CMK (cell line): ENCODE data around the gene SLC25A12.

Source experiments
- DNase-seq: peaks from one replicate; pipeline ENCODE4 v3.0.0-alpha.2; 2010; ENCODE audit warnings: low read depth

The SLC25A12 gene

GRCh38 chr2:171883275-171883893, 10.7 kb downstream of the SLC25A12 start:
- DNase-seq = no peak

GRCh38 chr2:171882089-171882769, 11.8 kb downstream of the SLC25A12 start:
- no peak for DNase-seq

- no peak for DNase-seq
These were observed 13.3 kb downstream of the SLC25A12 start for GRCh38 chr2:171880774-171881173.

DNA sequence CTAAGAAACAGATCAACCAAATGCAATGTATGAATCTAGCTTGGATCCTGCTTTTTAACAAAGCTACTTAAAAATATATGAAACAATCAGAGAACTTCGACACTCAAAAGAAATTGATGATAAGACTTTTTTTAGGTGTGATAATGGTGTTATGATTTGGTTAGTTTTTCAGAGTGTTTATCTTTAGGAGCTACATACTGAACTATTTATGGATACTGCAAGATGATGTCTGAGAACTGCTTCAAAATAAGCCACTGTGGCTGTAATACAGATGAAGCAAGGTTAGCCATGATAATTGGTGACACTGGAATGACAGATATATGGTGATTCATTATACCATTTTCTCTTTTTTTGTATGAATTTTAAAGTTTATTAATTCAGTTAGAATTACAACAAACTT, 14.2 kb downstream of the SLC25A12 start:
- DNase-seq = no peak

DNA sequence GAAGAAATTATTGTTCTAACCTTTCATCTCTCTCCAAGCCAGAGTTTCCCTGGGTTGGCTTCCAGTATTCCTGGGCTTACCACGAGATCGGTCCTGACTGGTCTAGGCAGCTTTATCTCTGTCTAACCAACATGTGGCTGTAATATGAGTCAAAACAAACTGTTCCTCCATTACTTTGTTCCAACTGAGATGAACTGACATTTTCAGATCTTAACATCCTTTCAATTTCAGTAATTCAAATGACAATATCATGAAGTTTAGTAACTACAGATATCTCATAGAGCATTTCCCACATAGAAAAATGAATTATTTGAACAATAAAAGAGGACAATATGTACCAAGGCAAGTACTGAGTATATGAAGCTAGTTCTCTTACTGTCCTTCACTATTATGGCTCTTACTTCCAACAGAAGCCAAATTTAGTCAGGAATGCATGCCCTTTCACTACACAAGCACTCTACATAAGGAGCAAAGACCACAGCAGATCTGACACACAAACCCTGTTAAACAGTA, 15.5 kb downstream of the SLC25A12 start:
- DNase-seq = no peak

- no peak for DNase-seq
These were observed 19.1 kb downstream of the SLC25A12 start for GRCh38 chr2:171874963-171875362.

GRCh38 chr2:171874517-171874916, 19.5 kb downstream of the SLC25A12 start:
- DNase-seq = no peak

DNA sequence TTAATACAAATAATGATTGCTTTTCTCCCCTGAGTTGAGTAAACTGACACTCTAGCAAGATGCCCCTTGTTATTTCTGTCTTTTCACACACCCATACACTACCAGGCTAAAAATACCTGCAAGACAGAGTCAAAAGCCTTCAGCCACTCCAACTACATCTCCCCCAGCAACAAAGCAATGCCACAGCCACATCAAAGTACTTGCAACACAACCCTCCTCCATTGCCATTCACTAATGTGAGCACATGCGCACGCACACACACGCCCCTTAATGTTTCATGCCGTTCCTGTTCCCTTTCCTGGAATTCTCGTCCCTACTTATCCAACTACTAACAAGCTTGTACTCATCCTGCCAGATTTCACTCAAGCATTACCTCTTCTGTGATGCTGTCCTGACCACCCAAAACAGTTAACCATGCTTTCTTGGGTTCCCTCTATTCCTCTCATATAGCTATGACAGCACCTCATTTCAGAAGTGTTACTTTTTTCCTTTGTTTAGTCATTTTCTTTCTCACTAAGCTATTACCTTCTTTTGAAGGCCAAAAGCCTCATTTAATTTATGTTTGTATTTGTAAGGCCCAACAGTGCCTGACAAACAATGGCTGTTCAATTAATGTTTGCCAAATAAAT, 29.6 kb downstream of the SLC25A12 start:
- DNase-seq = no peak

DNA sequence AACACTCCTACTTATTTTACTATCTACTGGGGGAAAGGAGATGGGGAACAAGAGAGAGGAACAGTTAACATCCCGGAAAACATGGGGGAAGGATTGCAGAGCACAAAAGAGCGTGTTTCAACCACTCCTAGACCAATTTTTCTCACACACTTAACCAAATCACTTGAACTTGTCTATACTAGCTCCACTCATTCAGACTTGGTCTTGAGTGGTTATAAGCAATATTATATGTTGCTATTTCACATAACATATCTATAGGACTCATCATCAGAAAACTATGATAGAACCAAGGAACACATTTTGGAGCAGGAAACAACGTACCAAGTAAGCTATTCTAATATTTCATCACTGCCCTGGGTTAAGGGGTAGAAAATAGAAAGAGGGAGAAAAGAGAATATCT, 31.5 kb downstream of the SLC25A12 start:
- no peak for DNase-seq

DNA sequence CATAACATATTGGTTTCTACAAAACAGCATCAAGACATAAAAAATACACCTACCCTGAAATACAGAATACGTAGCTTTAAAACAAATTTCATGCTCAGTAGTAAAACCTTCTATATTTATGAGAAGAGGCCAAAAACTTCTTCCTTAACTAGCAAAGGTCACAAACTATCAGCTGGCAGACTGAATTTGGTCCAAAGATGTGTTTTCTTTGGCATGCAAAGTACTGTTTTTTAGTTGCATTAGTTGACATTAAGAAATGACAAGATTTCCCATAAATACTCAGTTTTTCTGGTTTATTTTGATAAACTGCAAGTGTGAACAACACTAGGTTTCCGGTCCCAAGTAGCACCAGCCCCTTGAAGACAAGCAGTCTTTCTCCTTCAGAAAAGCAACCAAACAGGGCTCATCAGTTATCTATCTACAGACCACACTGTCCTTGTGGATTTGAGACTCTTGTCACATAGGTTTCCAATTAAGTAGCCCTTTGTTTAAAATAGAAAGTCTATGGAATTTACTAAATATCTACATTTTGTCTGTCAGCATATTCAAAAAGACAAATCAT, 35.6 kb downstream of the SLC25A12 start:
- no peak for DNase-seq

GRCh38 chr2:171855401-171855800, 38.6 kb downstream of the SLC25A12 start:
- DNase-seq = no peak

DNA sequence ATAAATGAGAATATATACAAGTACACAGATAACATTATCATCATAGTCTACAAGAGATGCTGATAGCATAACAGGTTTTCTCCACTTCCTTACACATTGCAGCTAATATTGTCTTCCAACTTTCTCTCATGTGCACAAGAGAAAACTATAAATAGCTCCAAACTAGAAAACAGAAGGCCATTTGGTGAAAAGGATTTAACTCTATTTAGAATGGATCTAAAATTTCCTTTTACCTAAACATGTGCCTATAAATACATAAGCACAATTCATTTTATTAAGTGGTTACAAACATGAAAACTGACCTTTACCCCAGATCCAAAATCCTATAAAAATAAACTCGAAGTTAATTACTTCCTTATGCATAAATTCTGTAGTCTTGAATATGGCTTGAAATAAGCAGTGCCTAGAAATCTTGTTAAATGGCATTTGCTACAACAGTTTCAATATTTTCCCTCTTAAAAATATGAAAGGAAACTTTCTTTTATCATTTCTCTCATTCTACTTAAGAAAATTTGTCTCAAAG, 41.6 kb downstream of the SLC25A12 start:
- DNase-seq = no peak

DNA sequence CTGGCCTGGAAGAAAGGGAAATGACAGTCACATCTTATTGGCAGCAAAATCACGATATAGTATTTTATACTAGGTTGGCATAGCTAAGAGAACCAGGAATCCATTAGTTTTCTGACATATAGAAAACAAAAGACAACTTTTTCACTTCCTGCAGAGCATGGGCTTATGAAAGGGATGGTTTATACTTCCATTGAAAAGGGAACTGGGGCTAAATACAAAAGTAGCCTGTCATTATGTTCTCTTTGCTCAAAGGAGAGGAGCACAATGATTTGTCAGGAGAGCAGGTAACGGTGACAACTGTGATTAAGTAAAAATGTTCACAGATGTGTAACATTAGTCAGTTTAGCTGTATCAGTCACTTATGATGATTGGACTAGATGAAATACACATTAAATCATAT, 46.4 kb downstream of the SLC25A12 start:
- DNase-seq = no peak

- no peak for DNase-seq
These were observed 47.1 kb downstream of the SLC25A12 start for GRCh38 chr2:171846894-171847293.

DNA sequence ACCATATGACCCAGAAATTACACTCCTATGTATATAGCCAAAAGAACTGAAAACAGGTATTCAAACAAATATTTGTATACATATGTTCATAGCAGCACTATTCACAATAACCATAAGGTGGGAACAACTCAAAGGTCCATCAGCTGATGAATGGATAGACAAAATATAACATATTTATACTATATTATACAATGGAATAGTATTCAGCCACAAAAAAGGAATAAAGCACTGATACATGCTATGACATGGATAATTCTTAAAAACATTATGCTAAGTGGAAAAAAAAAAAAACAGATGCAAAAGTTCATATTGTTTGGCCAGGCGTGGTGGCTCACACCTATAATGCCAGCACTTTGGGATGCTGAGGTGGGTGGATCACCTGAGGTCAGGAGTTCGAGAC, 52.0 kb downstream of the SLC25A12 start:
- DNase-seq = no peak

DNA sequence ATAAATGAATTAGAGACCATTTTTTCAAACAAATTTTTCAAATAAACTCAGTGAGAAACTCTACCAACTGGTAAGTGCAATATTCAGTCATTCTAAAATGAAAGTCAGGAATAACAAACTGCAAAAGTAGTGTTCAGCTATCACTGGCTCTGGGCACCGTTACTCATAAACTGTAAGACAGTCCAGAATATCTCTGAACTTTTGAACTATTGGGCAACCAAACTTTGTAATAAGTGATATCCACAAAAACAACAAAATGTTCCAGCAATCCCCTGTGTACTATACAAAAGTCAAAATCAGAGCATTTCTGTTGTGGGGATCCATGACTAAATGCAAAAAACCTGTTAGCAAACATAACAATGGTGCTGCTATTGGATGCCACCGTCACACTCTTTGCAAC, 56.3 kb downstream of the SLC25A12 start:
- DNase-seq = no peak

- DNase-seq = no peak
These were observed 57.7 kb downstream of the SLC25A12 start for GRCh38 chr2:171836146-171836910.

DNA sequence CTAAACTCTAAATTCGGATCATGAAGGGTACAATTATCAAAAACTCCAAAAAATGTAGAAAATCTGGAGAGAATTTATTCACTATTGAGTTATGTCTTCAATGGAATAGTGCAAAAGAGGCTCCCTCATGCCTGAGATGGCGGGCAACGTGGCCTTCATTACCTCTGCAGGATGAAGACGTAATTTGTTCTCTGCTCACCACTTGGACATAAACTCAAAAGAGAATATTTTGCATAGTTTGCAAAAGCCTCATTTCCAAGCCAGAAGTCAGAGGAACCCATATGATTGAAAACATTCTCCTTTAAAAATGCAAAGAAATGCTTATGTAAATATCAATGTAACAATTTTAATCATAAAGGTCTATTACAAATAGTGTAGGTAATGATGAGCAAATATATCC, 58.7 kb downstream of the SLC25A12 start:
- no peak for DNase-seq

DNA sequence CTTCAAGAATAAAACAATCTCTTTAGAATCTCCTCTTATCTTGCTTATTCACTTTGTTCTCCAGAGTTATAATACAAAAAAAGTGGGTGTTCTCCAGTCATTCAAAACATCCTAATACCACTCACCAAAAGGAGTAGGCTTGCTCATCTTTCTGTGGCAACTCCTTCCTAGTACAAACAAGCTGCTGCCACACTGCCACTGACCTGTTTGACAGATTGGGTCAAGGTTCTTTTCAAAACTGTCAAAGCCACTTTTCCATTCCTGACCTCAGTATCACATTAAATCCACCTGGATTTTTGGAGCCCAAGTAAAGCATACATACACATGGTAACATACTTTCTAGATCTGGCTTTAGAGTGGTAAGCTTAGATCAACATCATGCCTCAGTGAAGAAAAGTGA, 59.8 kb downstream of the SLC25A12 start:
- DNase-seq = no peak

- DNase-seq = no peak
These were observed 61.6 kb downstream of the SLC25A12 start for GRCh38 chr2:171832489-171832888.

GRCh38 chr2:171830039-171830438, 64.0 kb downstream of the SLC25A12 start:
- no peak for DNase-seq

DNA sequence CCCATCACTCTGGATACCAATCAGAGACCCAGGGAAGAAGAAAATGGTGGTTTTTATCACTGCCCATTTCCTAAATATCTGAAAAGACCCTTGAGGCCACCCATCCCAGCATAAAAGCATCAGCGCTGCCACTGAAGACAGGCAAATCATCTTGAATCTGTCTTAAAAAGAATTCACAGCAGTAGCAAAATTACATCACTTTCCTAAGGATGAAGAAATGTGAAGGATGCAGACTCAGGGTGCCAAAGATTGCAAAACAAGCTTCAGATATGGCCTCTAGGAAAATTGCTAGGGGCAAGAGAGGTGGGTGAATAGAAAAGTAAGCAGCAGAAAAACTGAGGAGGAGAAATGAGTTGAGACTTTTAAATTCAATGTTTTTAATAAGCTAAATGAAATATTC, 70.0 kb downstream of the SLC25A12 start:
- DNase-seq = no peak
